Endothelial cell of umbilical vein (primary cell): Measurements from ENCODE around the gene CRCP. TPM values are rescaled to one million over a fixed set of nuclear protein-coding genes. Genes with fewer than 3 reads are reported as not detected.

Experiments
- BruUV-seq: library from RNA; stranded (reverse); fragments of 400-500 nt; replicated peaks from 2 replicates; lab custom pipeline; 2021; lab: Mats Ljungman, UMichigan
- CTCF ChIA-PET: fragments of 300-600, 350-600 bp; sonication (Branson Sonifier 250); formaldehyde crosslinking; loops from one replicate; lab custom pipeline; 2021; ENCODE audit warnings: antibody characterized with exemption, inconsistent platforms; lab: Charles Lee
- POLR2A ChIA-PET: fragments of 300-600, 350-600 bp; sonication (Branson Sonifier 250); formaldehyde crosslinking; loops from one replicate; lab custom pipeline; 2021; ENCODE audit warnings: antibody characterized with exemption, inconsistent platforms; lab: Charles Lee
- DNase-seq: peaks from one replicate; pipeline ENCODE4 v3.0.0-alpha.2; 2011; ENCODE audit warnings: low read depth, low spot score
- FAIRE-seq: peaks from 2 replicates; lab custom pipeline; 2011; peaks lifted over from hg19 to GRCh38; lab: Jason Lieb, UNC
- H2AFZ ChIP-seq: 2 replicates; pipeline ENCODE4 v1.6.0; 2012; ENCODE audit warnings: low read depth, low read length, control low read depth, inconsistent platforms
- H3K27ac ChIP-seq: 2 replicates; pipeline ENCODE4 v1.5.1; 2011; ENCODE audit warnings: low read depth, mild to moderate bottlenecking, control low read depth, low read length, moderate library complexity; ENCODE audit not compliant: insufficient read depth
- H3K27me3 ChIP-seq, 2 experiments: 2 replicates each; pipeline versions ENCODE4 v1.6.0 to v1.6.1; 2011; ENCODE audit warnings: low read length in 2 of 2, mixed read lengths in 1 of 2; ENCODE audit not compliant: control insufficient read depth in 2 of 2, insufficient read depth in 2 of 2
- H3K36me3 ChIP-seq, 2 experiments: 2 replicates in 1 of 2; 3 replicates in 1 of 2; pipeline ENCODE4 v1.5.1; 2011; ENCODE audit warnings: low read length in 2 of 2, mild to moderate bottlenecking in 1 of 2, moderate library complexity in 1 of 2; ENCODE audit not compliant: control insufficient read depth in 2 of 2, insufficient read depth in 2 of 2; ENCODE audit errors: extremely low read depth in 1 of 2
- H3K4me1 ChIP-seq: 3 replicates; pipeline ENCODE4 v1.5.1; 2011; ENCODE audit warnings: mild to moderate bottlenecking, low read length; ENCODE audit not compliant: control insufficient read depth, insufficient read depth; ENCODE audit errors: extremely low read depth
- H3K4me2 ChIP-seq: 2 replicates; pipeline ENCODE4 v1.6.1; 2011; ENCODE audit warnings: low read length, control low read depth, mixed read lengths; ENCODE audit not compliant: insufficient read depth
- H3K4me3 ChIP-seq, 3 experiments: fragments of 200-600 bp in 1 of 3; sonication (generic), shearing (Covaris generic) in 1 of 3; replicated peaks in 1 of 3; 2 replicates each; pipeline ENCODE4 v1.5.1; 2011 to 2016; ENCODE audit warnings: control low read depth in 3 of 3, low read length in 3 of 3, mild to moderate bottlenecking in 2 of 3, inconsistent platforms in 1 of 3, low read depth in 1 of 3, moderate library complexity in 1 of 3; ENCODE audit not compliant: insufficient read depth in 1 of 3
- H3K79me2 ChIP-seq: 2 replicates; pipeline ENCODE4 v1.6.0; 2012; ENCODE audit warnings: low read length, inconsistent platforms; ENCODE audit not compliant: control insufficient read depth, insufficient read depth
- H3K9ac ChIP-seq: replicated peaks from 2 replicates; pipeline ENCODE3; 2011; ENCODE audit warnings: low read length, control low read depth; ENCODE audit not compliant: insufficient read depth; ENCODE audit errors: extremely low read depth
- H3K9me1 ChIP-seq: replicated peaks from 3 replicates; pipeline ENCODE4 v1.6.0; 2011; ENCODE audit warnings: mild to moderate bottlenecking, low read length; ENCODE audit not compliant: control insufficient read depth, insufficient read depth; ENCODE audit errors: extremely low read depth
- H3K9me3 ChIP-seq: replicated peaks from 2 replicates; pipeline ENCODE4 v1.5.1; 2012; ENCODE audit warnings: low read length, inconsistent platforms; ENCODE audit not compliant: control insufficient read depth, insufficient read depth
- H4K20me1 ChIP-seq: replicated peaks from 2 replicates; pipeline ENCODE3; 2011; ENCODE audit warnings: mild to moderate bottlenecking, low read length; ENCODE audit not compliant: control insufficient read depth, insufficient read depth; ENCODE audit errors: extremely low read depth
- FOS ChIP-seq: IDR thresholded peaks from 2 replicates; pipeline ENCODE4 v1.6.1; 2011; ENCODE audit warnings: mild to moderate bottlenecking, low read length, moderate library complexity, borderline replicate concordance; ENCODE audit not compliant: insufficient read depth
- GATA2 ChIP-seq: IDR thresholded peaks from 2 replicates; pipeline ENCODE4 v1.7.0; 2011; ENCODE audit warnings: low read depth, mild to moderate bottlenecking, moderate library complexity, mixed read lengths, low read length; ENCODE audit not compliant: insufficient read length, insufficient read depth
- dilution Hi-C: fragments of 300-500 bp; cut with MboI; formaldehyde crosslinking; loops from one replicate; pipeline ENCODE4 v1.15.0; 2019; ENCODE audit warnings: low sequenced_read_pairs; ENCODE audit not compliant: extremely low pct_ligation_motif_present
- intact Hi-C: fragments of 100-400 bp; cut with micrococcal nuclease; formaldehyde crosslinking; loops from one replicate; pipeline ENCODE4 v1.10.0; 2022
- polyA plus RNA-seq, 4 experiments: library from polyadenylated mRNA; depleted of rRNA in 3 of 4; stranded (reverse) in 3 of 4; unstranded in 1 of 4; fragments of >200 nt; gene quantifications; 2 replicates each; pipeline versions ENCODE4 v1.2.1 to v1.2.3, GENCODE V29; 2011 to 2012; ENCODE audit warnings: missing spikeins in 1 of 4
- total RNA-seq: library from RNA; stranded (reverse); gene quantifications from 2 replicates; pipeline ENCODE4 v1.2.3, GENCODE V29; 2021

CRCP gene
- total and polyA plus RNA-seq, 2 donors (not counting 3 experiments of a cell fraction or from before 2014, with no cell fraction given) = 14.2 to 29.7 TPM

GRCh38 chr7:66202441-66202840 is 87.8 kb downstream of the CRCP start:
- H3K9me1 ChIP-seq = no peaks in the 10 kb centered on the region
- intact Hi-C loops (loop anchor here (10.0 kb wide), 1 partner anchor 292 kb away; no protein-coding TSS in a partner anchor), dilution Hi-C loops (no loop called here)
- ChIA-PET CTCF (no interaction called here), POLR2A (no interaction called here)
- H3K4me3 ChIP-seq = no peak overlapping the region
- no peak overlapping the region for H3K27ac ChIP-seq
- no peak overlapping the region for H3K4me2 ChIP-seq
- H3K27me3 ChIP-seq = no peaks in the 10 kb centered on the region
- H3K4me1 ChIP-seq = peaks cover 9% of the 10 kb centered on the region
- H3K9me3 ChIP-seq = no peaks in the 10 kb centered on the region
- DNase-seq (no peak), FAIRE-seq (no peak)
- peak overlapping the region; percentile 13 for H2AFZ ChIP-seq
- TF ChIP-seq FOS (no peak), GATA2 (peak; percentile 38)
- H3K36me3 ChIP-seq = no peaks in the 10 kb centered on the region
- no peak overlapping the region for H3K9ac ChIP-seq
- no peaks in the 10 kb centered on the region for H4K20me1 ChIP-seq
- BruUV-seq = no TSS peak
- H3K79me2 ChIP-seq = peaks cover 6% of the 10 kb centered on the region

Other genes with a start within 250 kb of the CRCP start
- 36.6 and 36.7 TPM in 2 replicates for gene VKORC1L1, start 241.8 kb upstream of the CRCP start, total RNA-seq
- gene VKORC1L1, start 241.8 kb upstream of the CRCP start, polyA plus RNA-seq = 14.1 and 14.5 TPM in 2 replicates
- 46.4 and 55.7 TPM in 2 replicates for gene GUSB, start 132.6 kb upstream of the CRCP start, total RNA-seq
- gene GUSB, start 132.6 kb upstream of the CRCP start, polyA plus RNA-seq = 98.8 and 107 TPM in 2 replicates
- 48.4 and 50.5 TPM in 2 replicates for gene ASL, start 39.0 kb upstream of the CRCP start, total RNA-seq
- gene ASL, start 39.0 kb upstream of the CRCP start, polyA plus RNA-seq = 57.8 and 62.4 TPM in 2 replicates
- gene TPST1, start 90.5 kb downstream of the CRCP start, total RNA-seq = 18.7 and 19.1 TPM in 2 replicates
- gene TPST1, start 90.5 kb downstream of the CRCP start, polyA plus RNA-seq = 17.3 and 21.0 TPM in 2 replicates